GOT3 (cell line): Measurements from ENCODE around the gene RNF14.
A peak's percentile ranks its signal among the peaks of the same experiment; 100 is the strongest.

Source experiments
- DNase-seq: peaks from one replicate; lab custom pipeline; 2025; ENCODE audit warnings: mixed read lengths; lab: John Stamatoyannopoulos, UW

RNF14 gene

GRCh38 chr5:141978389-141978788 lies 9.5 kb downstream of the RNF14 start:
- no peak for DNase-seq

DNA sequence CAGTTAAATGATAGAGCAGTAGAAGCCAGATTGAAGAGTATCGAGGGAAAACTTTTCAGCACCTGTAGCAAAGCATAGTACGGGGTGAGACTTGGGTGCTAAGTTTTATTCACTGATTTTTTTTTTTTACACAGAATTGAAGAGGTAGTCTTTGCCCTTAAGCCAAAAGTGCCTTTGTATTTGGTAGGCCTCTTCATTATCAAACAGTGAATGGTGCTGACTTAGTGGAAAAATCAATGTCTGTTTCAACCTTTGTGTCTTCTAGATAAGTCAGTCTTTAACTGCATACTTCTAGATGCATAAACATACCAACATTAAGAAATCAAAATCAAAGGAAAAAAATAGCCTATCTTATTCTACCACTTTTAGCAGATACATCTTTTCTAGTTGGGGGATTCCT lies 13.7 kb downstream of the RNF14 start:
- no peak for DNase-seq

- no peak for DNase-seq
These were observed 17.2 kb downstream of the RNF14 start for GRCh38 chr5:141986072-141986471.

DNA sequence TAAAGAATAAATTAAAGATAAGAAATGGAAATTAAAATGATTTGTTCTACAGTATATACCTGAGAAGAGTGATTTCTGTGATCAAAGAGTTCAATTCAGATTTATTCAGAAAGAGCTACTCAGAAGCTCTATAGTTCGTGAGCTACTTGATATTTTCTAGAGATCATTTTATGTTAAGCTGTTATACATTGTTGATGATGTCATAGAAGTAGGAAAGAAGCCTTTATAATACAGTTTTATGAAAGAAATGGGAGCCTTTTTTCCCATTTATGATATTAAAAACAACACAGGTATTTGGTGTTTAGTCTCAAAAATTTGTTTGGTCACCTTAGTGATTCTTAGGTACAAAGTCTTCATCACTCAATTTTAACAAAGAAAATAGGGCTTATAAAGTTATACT lies 20.8 kb downstream of the RNF14 start:
- DNase-seq: no peak

DNA sequence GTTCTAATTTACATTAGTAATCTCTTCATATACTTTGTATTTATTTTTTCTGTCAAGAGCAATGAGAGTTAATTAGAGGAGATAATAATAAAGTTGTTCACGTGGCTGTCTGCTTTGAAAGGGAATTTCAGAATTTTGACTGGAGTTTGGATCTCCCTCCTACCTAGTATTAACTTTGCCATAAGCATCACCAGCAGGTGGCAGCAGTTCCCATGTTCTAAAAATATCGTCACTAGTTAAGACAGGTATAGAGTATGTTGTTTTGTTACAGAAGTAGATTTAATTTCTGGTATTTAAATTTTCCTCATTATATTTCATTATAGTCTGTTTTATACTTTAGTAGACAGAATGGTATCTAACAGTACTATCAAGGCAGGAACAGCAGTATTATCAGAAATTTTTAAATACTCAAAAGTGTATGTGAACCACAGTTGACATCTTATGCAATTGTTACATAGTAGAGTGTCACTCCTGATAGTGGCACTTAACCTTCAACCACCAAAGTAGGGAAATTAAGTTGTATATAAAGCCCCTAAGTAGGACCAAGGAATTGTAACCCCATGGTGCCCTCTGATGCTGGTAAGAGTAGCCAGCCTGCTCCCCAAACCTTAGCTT lies 23.6 kb downstream of the RNF14 start:
- DNase-seq: no peak

GRCh38 chr5:141994511-141995136 lies 25.7 kb downstream of the RNF14 start:
- no peak for DNase-seq

DNA sequence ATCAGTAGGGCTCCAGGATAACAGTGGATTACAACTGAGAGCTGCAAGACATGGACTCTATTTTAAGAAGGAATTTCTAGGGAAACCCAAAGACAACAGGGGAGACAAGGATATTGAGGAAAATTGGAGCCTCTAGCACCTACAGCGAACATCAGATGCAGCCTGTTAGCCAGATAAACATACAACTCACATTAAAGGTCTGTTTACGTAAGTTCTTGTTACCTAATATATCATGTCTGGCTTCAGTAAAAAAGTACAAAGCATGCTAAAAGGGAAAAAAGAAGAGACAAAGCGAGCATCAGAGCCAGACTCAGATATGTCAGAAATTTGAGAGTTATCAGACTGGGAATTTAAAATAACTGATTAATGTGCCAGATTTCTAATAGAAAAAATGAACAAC lies 26.8 kb downstream of the RNF14 start:
- no peak for DNase-seq

DNA sequence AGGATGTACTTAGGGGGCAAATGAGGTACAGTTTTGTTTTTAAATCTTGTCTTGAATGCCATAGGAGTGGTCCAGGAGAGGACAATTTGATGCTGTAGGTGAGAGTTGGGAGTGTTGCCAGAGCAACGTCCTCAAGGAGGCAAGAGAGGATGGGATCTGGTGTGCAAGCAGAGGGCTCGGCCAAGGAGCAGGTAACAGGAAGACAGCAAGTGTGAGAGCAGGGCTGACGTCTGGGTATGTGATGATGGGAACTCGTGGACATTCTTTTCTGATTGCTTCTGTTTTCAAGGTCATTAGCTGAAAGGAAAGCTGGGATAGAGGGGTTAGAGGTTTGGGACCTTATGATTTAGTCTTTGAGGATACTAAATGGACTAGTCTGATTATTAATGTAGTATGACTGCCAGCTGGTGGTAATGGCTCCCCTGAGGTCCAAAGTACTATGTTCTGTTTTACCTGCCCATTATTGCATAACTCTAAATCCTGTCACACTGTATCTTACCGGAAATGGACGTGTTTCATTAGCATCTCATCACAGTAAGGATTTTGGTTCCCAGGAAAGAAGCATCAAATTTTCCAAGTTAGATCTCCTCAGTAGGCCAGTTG lies 28.6 kb downstream of the RNF14 start:
- DNase-seq: no peak

DNA sequence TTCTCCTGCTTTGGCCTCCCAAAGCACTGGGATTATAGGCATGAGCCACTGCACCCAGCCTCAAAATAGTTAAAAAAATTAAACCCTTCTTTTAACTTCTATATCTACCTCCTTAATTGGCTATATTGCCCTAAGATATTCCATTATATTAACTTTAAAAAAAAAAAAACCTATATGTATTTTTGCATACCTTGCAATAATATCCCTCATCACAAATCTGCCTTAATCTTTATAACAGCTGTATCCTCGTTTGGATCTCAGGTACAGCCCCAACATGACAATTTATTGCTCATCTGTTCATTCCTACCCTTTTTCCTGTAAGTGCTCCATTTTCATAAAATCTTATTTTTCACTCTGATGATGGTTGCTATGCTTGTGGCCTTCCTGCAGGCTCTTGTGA lies 31.3 kb downstream of the RNF14 start:
- no peak for DNase-seq

GRCh38 chr5:142000704-142001484 lies 32.0 kb downstream of the RNF14 start:
- DNase-seq: no peak

GRCh38 chr5:142003266-142003800 lies 34.4 kb downstream of the RNF14 start:
- DNase-seq: no peak

DNA sequence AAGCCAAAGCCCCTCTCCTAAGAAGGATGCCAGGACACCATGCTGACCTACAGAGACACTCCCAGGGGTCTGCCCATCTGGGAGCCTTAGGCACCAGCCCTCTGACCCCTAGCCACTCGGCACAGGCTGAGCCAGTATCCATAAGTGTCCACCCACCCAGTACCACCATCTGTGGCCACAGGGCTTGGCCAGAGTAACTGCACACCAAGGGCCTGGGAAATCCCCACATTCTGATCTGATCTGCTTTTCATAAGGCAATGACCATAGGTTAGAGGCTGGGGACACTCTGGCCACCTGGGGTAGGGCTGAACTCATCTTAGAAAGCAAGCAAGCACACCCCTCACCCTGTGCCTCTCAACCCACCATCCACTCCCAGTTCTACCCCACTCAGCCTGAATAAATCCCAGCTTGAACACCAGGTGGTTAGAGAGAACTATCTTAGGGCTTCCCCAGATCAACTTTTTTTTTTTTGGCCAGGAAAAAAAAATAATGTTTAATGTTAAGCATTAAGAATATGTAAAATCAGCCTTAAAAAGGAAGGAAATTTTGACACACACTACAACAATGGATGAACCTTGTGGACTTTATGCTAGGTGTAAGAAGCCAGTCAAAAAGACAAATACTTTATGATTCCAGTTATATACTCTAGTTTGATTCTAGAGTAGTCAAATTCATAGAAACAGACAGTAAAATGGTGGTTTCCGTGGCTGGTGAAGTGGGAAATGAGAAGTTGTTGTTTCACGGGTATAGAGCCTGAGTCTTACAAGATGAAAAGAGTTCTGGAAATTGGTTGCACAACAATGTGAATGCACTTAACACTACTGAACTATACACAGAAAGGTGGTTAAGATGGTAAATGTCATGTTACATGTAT lies 37.7 kb downstream of the RNF14 start:
- no peak for DNase-seq

GRCh38 chr5:142007237-142007544 lies 38.3 kb downstream of the RNF14 start:
- DNase-seq: no peak

- no peak for DNase-seq
These were observed 39.9 kb downstream of the RNF14 start for GRCh38 chr5:142008813-142009212.

GRCh38 chr5:142009886-142010285 lies 41.0 kb downstream of the RNF14 start:
- no peak for DNase-seq

- DNase-seq: no peak
These were observed 42.8 kb downstream of the RNF14 start for GRCh38 chr5:142011572-142012185.

DNA sequence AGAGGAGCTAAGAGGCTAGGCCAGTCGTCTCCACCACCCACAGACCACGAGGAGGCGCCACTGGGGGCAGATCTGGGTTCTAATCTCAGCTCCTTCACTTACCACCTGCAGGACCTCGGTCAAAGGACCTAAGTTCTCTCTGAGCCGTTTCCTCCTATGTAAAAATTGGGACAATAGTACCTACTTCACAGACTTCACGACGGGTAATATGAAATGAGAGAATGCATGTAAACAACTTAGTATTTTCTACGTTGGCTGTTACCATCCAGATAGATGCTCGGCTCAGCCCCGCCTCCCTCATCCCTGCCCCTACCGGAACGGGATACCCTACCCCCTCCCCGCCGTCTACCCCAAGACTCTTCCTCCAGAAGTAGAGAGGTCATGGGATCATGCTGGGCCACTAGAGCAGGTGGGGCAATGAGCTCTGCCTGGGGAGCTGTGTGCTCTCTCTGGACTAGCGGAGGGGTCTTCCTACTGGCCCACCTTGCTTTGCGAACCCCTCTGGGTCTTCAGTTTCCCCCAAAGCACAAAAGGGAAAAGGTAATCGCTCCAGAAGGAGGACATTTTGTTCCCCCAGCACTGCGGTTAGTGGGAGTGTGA lies 43.4 kb downstream of the RNF14 start:
- no peak for DNase-seq

DNA sequence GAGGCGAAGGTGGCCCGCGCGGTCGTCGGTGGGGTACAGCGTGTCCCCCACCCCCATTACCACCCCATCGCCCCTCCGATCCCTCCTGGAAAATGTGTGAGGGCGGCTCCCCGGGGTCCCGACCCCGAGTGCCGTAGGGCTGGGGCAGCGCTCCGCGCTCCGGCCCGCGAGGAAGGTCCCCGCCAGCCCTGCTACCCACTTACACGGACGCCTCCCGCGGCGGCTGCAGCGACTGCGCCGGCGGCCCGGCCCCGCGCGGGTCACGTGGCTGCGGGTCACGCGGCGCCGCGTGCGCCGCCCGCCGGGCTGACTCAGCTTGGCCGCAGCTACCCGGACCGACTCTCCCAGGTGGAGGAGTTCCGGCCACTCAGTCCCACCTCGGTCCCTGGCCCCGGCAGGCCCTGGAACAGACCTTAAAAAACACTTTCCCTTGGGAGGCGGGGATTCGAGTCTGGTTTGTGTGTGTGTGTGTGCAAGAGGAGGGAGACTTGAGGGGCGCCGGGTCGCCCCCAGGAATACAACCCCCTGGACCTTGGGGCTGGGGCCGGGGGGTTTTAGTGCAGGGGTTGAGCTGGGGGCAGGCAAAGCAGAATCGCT lies 44.0 kb downstream of the RNF14 start, which contains the start of gene GNPDA1:
TSS of gene GNPDA1 (minus strand) at position 236 of the 597 bp plus-strand sequence. CDS start 992 bp downstream, outside the sequence.
- DNase-seq: peak; percentile 32

- DNase-seq: no peak
These were observed 45.0 kb downstream of the RNF14 start for GRCh38 chr5:142013734-142014521.
